ENCODE data around the gene CPNE7. TPM values are rescaled to one million over a fixed set of nuclear protein-coding genes. Genes with fewer than 3 reads are reported as not detected.

Gene CPNE7
- total RNA-seq, result 3.6 TPM

DNA sequence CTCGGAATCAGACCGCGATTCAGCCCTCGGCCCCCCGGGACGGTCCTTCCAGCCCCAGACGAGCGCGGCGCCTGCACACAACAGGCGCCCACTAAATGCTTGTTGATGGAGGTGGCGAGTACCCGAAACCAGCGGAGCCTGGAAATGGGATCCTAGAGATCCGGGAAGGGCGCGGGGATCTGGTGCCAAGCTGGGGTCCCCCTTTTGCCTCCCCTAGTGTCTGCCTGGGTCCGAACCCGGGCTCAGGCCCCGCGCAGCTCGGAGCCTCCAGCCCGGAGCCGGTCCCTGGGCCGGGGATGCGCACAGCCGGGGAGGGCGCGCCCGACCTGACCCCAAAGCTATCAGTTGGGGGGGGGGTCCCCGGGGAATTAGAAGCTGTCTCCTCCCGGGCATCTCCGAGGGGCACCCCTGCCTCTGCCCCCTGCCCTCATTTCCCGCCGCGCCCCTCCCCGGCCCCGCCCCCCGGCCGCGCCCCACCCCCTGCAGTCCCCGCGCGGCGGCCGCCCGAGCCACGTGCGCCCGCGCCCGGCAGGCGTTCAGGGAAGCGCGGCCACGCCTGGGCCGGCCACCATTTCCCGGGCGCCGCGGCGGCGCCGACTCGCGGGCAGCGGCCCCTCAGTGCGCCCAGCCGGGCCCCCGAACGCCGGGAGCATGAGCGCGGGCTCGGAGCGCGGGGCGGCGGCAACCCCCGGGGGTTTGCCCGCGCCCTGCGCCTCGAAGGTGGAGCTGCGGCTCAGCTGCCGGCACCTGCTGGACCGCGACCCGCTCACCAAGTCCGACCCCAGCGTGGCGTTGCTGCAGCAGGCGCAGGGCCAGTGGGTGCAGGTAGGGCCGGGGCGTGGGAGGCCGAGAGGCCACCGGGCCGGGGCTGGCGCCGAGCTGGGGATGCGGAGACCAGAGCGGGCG is at the start of gene CPNE7:
Gene CPNE7, plus strand, starts transcription at position 512 of the 906 bp plus-strand sequence. Its CDS starts 140 bp downstream, at position 652.
- DNase-seq (ENCODE audit: low spot score), result no peak

DNA sequence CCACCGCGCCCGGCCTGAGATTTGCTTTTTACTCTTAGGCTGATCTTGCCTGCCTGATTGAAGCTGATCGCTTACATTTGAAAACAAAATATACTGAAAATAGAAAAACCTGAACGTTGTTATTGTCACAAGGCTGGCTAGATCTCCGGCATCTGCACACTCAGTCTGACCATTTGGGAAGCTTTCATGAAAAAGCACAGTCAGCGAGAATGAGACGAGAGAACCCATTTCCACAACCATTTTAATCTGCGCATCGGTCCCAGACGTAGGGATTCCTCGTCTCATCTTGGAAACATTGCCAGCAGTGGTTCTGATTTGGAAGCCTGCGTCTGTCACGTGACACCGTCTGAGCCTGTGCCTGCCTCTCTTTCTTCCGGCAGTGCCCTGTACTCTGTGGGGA is 46.5 kb upstream of the CPNE7 start:
- no peak for DNase-seq (ENCODE audit: low spot score)

DNA sequence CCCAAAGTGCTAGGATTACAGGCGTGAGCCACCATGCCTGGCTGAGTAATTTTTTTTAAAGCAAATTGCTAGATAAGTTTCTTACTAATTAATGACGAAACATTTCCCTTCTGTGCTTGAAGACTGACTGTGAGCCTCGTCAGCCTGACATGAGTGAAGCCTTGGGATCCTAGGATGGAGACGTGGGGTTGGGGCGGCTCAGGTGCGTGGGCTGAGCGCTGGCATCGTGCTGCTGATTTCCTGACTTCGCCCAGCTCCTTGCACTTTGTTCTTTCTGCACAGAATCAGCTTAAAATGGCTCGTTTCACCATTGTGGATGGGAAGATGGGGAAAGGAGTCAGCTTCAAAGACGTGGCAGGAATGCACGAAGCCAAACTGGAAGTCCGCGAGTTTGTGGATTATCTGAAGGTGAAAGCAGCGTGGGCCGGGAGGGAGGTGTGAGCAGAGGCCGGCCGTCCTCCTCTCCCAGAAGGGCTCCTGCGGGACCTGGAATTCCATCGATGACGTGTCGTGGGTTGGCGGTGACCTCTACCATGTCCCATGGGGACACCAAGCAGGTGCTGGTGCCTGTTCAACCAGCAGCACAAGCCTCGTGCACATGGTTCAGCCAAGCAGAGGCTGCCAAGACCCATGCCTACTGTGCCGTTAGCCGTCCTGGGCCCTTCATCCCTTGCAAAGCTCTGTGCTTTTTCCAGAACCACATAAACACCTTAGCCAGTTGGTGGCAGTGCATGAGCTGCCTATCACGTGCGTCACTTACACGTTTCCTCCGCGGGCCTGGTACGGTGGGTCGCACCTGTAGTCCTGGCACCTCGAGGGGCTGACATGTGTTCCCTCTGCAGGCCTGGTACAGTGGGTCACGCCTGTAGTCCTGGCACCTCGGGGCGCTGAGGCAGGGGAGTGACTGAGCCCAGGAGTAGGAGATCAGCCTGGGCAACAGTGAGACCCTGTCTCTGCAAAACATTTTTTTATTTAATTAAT is 44.9 kb upstream of the CPNE7 start:
- no peak for DNase-seq (ENCODE audit: low spot score)

DNA sequence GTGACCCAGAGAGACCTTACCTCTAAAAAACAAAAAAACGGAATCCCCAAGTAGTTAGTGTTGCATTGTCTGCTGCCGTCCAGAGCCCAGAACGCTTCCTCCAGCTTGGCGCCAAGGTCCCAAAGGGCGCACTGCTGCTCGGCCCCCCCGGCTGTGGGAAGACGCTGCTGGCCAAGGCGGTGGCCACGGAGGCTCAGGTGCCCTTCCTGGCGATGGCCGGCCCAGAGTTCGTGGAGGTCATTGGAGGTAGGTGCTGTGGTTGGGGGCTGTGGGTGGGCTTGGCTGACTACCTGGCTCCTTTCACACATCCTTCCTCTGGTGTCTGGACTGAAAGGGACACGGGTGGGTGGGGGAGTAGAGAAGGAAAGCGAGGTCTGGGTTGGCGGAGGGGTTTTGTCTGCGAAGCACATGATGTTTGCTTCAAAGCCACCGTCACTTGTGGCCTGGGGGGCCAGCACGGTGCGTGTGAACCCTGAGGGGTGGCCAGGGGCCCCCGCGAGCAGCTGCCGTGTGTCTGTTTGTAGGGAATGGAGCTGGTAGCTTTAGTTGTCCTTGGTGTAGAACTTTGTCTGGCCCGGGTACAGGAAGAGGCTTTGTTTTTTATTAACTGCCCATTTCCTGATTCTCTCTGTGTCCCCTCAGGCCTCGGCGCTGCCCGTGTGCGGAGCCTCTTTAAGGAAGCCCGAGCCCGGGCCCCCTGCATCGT is 43.6 kb upstream of the CPNE7 start:
- no peak for DNase-seq (ENCODE audit: low spot score)

DNA sequence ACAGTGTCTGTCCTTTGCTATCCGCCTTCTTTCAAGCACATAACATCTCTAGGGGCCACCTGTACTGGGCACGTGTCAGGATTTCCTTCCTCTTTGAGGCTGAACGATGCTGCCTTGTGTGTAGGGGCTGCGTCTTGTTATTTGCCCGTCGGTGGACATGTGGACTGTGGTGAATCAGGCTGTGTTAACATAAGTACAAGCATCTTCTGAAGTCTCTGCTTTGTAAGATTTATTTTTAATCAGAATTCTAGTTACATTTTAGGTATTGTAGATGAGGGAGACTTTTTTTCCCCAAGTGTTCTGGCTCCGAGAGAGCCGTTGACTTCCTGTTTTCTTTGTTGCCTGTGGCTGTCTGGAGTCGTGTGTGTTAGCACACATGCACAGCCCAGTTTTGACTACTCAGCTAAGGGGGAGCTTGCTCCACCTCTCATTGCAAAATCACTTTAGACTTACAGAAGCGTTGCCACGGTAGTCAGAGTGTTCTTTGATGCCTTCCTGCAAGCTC is 41.3 kb upstream of the CPNE7 start:
- peak; percentile 38 for DNase-seq (ENCODE audit: low spot score)

DNA sequence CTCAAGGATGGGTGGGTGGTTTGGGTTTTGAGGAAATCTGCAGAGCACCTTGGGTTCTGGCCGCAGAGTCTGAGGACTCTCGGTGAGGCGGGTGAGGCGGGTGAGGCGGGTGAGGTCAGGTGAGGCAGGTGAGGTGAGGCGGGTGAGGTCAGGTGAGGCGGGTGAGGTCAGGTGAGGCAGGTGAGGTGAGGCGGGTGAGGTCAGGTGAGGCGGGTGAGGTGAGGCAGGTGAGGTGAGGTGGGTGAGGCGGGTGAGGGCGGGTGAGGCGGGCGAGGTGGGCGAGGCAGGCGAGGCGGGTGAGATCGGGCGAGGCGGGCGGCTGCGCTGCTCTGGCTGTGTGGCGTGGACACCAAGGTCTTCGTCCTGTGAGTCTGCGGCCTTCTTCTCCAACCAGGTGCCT is 39.2 kb upstream of the CPNE7 start:
- DNase-seq (ENCODE audit: low spot score), result no peak

DNA sequence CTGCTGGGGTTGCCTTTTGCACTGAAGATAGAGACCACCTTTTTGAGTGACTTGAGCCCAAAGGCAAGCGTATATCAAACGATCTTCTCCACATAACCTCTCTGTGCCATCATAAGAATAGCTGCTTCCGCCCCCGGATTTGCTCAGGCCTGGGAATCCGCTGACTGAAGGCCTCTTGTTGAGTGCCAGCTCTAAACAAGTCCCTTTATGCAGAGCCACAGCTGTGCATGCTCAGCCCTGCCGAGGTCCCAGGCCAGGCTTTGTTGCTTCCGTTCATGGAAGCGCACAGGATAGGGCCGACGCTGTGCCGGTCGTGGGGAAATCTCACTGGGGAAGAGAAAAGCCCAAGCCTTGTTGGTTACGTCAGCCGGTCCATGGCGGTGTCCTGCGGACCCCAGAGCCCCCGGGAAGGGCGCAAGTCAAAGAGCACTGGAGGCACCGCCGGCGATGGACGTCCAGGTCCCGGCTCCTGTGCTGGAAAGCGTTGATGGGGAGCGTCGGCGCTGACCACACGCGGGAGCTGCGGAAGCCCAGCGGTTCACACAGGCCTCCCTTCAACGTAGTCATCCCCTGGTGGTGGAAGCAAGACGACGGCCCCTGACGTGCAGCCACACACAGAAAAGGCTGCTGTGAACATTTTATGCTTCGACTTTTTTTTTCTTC is 38.5 kb upstream of the CPNE7 start:
- DNase-seq (ENCODE audit: low spot score), result no peak

DNA sequence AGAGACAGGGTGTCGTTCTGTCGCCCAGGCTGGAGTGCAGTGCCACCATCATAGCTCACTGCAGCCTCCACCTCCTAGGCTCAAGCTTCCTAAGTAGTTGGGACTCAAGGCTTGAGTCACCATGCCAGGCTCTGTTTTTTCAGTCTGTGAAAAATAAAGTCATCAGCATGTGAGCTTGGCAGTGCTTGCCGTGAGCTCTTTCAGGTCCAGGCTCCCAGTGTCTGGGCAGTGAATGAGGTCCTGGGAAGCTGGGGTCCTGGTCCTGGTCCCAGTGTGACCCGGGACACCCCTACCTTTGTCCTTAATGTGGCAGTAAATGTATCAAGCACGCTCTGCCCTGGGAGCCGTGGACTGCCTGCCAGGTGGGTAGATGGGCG is 38.0 kb upstream of the CPNE7 start:
- no peak for DNase-seq (ENCODE audit: low spot score)

DNA sequence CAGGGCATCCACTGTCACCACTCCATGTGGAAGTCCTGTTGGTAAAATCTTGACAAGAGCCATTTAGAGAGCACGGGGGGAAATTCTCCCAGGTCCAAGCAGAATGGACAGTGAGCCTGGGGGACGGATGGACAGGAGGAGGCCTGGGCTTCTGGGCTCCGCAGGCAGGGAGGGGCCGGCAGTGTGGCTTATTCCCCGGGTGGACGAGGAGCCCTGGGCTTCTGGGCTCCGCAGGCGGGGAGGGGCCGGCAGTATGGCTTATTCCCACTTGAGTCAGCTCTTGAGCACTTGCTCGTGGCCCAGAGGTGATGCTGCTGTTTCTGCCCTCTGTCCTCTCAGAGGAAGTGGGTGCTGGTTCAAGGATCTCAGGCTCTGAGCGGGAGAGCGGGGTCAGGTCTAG is 37.3 kb upstream of the CPNE7 start:
- no peak for DNase-seq (ENCODE audit: low spot score)

DNA sequence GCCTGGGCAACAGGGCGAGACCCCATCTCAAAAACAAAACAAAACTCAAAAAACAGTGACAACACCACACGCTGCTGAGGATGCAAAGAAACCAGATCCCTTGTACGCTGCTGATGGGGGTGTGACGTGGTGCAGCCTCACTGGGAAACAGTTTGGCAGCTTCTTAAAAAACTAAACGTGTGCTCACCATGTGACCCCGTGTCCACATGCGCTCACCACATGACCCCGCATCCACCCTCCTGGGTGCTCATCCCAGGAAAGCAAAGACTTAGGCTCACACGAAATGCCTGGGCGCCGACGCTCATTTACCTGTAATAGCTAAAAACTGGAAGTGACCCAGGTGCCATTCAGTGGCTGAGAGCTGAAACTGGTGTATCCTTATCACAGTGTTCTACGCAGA is 35.0 kb upstream of the CPNE7 start:
- no peak for DNase-seq (ENCODE audit: low spot score)

DNA sequence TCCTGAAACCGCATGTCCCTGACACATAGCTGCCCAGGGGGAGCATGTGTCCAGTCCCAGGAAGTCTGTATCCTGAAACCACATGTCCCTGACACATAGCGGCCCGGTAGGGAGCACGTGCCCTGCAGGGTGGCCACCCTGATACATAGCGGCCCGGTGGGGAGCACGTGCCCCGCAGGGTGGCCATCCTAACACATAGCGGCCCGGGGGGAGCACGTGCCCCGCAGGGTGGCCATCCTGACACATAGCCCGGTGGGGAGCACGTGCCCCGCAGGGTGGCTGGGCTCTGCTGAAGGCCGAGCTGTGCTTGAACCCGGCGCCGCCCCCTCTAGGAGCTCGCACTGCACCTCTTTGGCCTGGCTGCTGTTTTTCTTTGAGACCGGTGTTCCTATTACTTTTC is 33.8 kb upstream of the CPNE7 start:
- DNase-seq (ENCODE audit: low spot score), result no peak

DNA sequence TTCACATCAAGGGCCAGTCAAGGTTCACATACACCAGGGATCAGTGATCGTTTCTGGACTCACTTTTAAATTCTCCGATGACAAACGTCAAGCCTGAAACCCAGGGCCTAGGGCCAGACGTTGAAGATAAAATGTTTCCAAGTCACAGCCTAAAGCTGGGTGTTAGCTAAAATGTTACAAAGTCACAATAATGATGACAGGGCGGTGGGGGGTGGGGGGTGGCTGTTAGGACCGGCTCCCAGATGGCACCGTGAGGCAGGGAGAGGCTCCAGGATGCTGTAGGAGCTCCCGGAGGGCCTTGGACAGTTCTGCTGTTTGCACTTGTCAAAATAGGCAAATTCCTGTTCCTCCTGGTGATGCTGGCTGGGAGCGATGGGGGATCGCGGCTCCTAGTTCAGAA is 31.4 kb upstream of the CPNE7 start:
- DNase-seq (ENCODE audit: low spot score), result no peak

DNA sequence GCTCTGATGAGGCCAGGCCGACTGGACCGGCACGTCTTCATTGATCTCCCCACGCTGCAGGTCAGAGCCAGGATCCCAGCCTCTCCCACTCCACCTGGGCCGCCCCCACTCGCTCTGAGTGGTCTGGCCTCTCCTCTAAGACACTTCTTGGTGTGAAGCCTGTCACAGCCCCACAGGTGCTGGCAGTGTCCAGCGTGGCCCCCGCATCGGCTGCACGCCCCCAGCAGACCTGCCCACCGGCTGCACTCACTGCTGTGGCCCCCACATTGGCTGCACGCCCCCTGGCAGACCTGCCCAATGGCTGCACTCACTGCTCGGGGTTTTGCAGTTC is 30.9 kb upstream of the CPNE7 start:
- DNase-seq (ENCODE audit: low spot score), result no peak

DNA sequence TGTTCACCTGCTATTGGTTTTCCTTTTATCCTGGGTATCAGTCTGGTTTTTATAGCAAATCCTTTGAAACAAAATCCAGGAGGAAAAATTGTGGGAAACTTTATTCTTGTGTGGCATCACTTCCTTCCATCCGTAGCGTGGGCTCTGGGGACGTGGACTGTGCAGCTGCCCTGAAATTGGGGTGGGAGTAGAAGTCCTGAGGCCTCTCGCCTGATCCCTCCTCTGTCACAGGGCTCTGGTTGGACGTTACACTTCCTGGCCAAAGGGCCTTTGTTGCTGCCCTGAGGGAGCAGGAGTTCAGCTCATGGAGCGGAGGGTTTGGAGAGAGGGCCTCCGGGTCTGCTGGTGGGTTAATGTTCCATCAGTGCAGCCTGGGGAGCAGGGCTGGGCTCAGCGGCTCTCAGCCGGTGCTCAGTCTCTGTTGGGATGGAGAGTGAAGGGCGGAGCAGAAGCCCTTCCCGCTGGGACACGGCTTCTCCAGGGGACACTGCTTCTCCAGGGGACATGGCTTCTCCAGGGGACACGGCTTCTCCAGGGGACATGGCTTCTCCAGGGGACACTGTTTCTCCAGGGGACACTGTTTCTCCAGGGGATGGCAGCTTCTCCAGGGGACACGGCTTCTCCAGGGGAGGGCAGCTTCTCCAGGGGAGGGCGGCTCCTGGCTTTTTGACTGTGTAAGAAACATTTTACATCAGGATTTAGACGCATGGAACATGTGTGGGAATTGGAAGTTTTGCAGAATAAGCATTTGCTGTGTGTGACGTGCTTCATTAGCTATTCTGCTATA is 30.3 kb upstream of the CPNE7 start:
- DNase-seq (ENCODE audit: low spot score), result no peak

DNA sequence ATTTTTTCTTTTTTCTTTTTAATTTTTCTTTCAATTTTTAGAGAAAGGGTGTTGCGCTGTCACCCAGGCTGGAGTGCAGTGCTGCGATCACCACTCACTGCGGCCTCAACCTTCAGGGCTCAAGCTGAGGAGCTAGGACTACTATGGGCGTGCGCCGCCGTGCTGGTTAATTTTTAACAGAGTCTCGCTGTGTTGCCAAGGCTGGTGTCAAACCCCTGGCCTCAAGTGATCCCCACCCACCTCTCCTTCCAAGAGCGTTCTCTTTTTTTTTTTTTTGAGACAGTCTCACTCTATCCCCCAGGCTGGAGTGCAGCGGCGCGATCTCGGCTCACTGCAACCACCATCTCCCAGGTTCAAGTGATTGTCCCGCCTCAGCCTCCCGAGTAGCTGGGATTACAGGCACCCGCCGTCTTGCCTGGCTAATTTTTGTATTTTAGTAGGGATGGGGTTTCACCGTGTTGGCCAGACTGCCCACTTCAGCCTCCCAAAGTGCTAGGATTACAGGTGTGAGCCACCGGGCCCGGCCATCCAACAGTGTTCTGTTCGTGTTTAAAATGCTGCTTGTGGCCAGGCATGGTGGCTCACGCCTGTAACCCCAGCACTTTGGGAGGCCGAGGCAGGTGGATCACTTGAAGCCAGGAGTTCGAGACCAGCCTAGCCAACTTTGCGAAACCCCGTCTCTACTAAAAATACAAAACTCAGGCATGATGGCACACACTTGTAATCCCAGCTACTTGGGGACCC is 29.6 kb upstream of the CPNE7 start:
- peak; percentile 56 for DNase-seq (ENCODE audit: low spot score)

DNA sequence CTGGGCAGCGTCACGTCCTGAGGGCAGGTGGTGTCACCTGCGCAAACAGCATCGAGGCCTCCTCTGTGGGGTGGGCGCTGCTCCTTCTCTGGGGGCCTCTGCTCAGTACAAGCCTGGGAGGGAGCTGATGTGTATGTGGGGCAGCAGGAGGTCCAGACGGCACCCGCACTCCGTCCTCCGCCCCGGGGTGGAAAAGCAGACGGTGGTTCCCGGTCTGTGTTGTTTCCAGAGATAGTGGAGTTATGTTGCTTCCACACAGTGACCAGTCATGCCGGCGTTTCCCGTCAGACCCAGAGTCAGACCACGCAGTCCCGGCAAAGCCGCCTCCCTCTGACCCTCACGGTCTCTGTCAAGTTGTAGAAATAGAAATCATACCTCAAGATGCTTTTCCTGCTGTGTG is 28.8 kb upstream of the CPNE7 start:
- no peak for DNase-seq (ENCODE audit: low spot score)

DNA sequence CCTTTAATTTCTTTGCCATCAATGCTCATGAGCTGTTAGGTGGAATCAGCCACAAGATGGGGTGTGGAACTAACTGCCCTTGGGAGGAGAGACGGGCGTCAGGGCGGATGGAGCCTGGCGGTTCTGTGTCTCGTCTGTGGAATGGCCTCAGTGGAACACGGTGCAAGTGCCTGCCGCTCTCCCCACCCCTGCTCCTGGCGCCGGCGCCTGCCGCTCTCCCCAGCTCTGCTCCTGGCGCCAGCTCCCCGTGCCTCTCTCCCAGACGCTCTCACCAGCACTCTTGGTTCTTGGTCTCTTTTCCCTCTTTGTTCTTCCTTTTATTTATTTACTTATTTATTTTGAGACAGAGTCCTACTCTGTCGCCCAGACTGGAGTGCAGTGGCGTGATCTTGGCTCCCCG is 28.3 kb upstream of the CPNE7 start:
- no peak for DNase-seq (ENCODE audit: low spot score)

DNA sequence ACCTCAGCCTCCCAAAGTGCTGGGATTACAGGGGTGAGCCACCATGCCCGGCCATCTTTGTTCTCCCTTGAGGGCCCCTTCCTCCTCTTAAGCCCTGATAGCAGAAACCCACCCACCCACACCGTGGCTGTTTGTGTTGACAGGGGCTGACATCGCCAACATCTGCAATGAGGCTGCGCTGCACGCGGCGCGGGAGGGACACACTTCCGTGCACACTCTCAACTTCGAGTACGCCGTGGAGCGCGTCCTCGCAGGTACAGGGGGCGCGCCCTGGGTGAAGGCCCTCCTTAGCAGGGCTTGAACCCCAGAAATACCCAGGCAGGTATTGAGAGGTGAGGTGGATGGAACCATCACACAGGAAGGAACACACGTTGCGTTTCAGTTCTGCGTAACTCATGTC is 27.7 kb upstream of the CPNE7 start:
- no peak for DNase-seq (ENCODE audit: low spot score)

DNA sequence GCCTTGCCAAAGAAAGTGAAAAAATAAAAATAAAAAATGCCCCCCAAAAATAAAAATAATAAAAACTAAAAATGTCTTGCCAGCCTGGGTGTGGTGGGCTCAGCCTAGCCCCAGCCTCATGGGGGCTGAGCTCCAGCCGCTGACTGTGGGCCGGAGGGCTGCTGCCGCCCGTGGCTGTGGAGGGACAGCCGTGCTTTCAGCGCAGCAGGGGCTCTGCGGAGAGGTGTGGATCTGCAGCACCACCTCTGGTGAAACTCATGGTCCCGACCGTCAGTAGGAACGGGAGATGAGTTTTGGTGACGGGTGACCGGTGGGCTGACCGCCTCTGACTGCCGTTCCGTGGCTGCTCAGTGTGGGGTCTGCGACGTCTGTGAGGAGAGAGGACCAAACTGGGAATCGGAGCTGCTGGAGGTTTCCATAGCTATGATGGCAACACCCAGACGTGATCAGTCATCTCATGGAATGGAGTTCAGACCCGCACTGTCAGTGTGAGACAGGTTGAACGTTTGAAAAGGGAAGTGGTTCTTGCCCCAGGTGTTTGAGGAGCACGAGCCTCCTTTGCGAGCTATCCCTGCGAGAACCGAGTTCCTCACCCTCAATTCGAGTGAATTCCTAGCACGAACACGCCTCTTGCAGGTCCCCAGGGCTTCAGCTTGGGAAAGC is 27.1 kb upstream of the CPNE7 start:
- no peak for DNase-seq (ENCODE audit: low spot score)
